NCI-H1092 treated with DMSO at 0.1 percent for 48 hours (cell line): ENCODE measurements around the gene MUL1.
"Not testable (repeated sequence)": the region's sequence is repeated elsewhere in the genome, so short reads cannot be mapped to it uniquely, and the experiment has no call there.

Source experiments
- DNase-seq: peaks from one replicate; lab custom pipeline; 2025; lab: John Stamatoyannopoulos, UW

The MUL1 gene, protein sequence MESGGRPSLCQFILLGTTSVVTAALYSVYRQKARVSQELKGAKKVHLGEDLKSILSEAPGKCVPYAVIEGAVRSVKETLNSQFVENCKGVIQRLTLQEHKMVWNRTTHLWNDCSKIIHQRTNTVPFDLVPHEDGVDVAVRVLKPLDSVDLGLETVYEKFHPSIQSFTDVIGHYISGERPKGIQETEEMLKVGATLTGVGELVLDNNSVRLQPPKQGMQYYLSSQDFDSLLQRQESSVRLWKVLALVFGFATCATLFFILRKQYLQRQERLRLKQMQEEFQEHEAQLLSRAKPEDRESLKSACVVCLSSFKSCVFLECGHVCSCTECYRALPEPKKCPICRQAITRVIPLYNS

DNA sequence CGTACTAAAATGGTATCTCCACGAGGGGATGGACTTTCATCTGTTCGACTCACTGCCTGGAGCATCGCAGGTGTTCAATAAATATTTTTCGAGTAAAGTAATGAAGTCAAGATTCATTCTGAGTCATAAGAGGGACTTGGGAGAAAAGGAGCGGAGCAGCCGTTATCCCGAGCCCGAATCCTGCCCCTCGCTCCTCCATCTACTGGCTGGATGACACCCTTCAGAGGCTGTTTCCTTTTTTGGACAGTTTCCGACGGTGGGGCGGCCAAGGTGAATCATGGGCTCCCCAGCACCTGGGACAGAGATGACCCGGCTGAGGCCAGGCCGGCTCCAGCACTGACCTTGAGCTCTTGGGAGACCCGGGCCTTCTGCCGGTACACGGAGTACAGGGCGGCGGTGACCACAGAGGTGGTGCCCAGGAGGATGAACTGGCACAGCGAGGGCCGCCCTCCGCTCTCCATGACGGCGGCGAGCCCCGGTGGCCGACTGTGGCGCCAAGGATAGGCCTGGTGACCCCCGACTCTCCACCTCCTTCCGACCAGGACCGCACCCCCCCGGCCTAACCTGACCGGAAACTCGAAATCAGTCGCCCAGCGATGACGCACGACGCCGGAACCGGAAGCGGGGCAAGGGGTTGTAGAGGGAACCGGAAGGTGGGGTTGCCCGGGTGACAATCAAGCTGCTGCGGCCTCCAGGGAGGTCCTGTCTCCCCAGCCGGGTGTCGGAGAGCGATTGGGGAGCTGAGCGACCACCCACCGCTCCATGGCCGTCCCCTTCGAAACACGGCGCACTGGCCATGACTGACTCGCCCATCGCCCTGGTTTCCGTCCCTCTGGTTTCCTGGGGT is at the start of gene MUL1:
TSS of gene MUL1 (minus strand) at position 588 of the 847 bp plus-strand sequence. CDS start at position 461, 127 bp downstream.
- DNase-seq: peak; percentile 94

DNA sequence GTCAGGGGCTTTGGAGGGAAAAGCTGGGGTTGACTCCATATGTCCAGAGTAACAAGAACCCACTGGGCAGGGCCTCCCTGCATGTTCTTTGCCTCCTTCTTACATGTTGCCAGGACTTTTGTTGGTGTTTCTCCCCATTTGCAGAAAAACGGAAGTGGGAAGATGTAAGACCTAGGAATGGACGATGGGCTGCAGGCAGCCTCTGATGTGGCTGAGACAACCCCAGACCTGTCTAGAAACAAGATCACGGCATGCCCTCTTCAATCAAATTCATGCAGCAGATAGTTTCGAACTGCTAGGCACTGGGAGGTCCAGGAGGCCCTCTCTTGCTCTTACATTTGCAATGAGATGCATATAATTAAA is 47.8 kb upstream of the MUL1 start:
- no peak for DNase-seq

- no peak for DNase-seq
Measured at GRCh38 chr1:20555025-20555757, 47.2 kb upstream of the MUL1 start.

GRCh38 chr1:20552728-20553445 is 44.9 kb upstream of the MUL1 start:
- no peak for DNase-seq

DNA sequence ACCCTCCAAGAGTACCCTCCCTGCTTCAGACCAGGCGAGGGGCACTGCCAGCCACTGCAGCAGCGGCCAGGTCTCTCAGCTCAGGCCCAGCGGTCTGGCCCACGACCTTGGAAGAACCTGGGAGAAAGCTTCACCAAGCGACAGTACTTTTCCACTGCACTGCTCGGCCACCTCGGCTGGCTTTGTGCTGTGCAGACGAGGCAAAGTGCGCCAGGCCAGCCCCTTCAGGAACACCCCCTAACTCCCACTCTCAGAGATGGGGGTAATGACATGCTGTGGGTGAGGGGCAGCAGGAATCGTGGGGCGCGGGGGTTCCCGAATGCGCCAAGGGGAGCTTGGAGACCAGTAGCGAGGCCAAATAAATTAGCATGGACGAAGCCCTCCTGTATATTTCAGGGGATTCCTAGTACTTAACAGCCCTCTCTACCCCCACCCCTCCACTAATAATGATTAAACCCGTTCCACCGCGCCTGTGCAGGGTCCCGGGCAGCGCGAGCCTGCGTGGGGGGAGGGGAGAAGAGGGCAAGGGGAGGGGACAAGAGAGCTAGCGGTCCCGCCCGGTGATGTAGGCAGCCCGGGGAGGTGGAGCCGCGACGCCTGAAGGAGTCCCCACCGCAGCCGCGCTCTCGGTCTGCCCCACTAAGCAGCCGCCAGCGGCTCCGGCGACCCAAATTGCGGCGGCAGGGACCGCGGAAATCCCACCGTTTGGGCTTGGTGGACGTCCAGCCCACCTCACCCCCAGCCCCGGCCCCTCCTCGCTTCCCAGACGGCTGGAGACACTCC is 44.2 kb upstream of the MUL1 start, which contains the start of gene FAM43B:
TSS of gene FAM43B (plus strand) at position 629 of the 783 bp plus-strand sequence. CDS start 401 bp downstream, outside the sequence.
- DNase-seq: no peak

GRCh38 chr1:20551161-20551560 is 43.2 kb upstream of the MUL1 start:
- no peak for DNase-seq

GRCh38 chr1:20546637-20547036 is 38.7 kb upstream of the MUL1 start:
- no peak for DNase-seq

DNA sequence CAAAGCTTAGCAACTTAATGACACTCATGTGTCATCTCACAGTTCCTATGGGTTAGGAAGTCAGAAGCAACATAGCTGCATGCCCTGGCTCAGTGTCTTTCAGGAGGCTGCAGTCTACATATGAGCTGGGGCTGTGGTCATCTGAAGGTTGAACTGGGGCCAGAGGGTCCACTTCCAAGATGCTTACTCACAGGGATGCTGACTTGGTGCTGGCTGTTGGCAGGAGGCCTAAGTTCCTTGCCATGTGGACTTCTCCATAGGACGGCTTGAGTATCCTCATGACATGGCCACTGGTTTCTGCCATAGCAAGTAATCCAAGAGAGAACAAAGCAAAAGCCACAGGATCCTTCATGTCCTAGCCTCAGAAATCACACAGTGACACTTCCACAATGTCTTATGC is 32.3 kb upstream of the MUL1 start:
- no peak for DNase-seq

DNA sequence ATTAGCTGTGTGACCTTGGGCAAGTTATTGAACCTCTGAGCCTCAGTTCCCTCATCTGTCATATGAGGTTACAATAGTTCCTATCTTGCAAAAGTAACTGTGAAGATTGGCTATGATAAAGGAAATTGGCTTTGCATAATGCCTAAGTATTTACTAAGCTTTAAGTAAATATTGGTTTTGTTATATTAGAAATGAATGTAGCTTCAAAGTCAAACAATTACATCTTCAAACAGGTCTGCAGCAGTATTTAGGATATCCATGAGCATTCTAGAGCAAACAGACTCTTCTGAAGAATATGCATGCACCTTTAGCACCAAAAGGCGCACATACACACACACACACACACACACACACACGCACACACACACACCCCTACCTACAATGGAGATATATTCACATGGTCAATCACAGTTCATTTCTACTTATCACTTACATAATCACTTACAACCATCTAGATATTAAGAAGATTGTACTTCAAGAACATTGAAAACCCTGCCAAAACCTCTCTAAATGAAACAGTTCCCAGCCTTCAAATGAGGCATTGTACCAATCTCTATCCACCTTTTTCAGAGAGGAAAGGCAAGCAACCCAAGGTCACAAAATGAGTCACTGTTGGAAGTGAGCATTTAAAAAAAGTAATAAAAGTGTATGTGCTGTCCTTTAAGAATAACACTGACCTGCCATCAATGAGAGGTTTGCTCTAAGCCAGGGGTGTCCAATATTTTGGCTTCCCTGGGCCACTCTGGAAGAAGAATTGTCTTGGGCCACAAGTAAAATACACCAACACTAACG is 31.0 kb upstream of the MUL1 start:
- DNase-seq: no peak

GRCh38 chr1:20538227-20538626 is 30.3 kb upstream of the MUL1 start:
- DNase-seq: no peak

DNA sequence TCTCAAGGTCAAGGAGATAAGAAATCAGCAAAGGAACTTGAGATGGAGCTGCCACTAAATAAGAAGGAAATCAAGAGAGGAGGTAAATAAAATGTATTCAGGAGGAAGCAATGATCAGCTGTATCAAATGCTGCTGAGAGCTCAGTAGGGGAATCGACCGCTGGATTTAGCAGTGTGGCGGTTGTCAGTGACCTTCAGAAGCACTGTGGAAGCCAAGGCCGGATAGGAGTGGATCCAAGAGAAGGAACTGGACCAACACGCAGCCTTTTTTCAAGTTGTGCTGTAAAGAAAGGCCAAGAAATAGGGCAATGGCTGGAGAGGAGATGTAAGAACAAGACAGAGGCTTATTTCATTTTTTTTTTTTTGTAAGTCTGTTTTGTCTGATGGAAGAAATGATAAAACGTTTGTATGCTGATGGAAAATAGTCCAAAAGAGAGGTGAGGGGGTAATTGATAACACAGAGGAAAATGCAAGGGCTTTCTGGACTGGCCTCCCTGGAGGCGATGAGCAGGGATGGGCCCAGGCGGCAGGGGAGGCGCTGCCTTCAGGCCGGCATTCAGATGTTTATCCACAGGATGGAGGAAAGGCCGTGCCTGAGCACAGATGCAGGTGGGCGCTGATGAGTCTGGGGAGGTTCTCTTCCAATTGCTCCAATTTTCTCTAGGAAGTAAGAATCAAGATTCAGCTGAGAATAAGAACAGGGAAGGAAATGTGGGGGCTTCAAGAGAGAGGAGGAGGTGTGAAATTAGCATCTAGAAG is 26.9 kb upstream of the MUL1 start:
- no peak for DNase-seq

GRCh38 chr1:20533635-20534034 is 25.7 kb upstream of the MUL1 start:
- no peak for DNase-seq

- peak; percentile 14 for DNase-seq
Measured at GRCh38 chr1:20530901-20531300, 22.9 kb upstream of the MUL1 start.

DNA sequence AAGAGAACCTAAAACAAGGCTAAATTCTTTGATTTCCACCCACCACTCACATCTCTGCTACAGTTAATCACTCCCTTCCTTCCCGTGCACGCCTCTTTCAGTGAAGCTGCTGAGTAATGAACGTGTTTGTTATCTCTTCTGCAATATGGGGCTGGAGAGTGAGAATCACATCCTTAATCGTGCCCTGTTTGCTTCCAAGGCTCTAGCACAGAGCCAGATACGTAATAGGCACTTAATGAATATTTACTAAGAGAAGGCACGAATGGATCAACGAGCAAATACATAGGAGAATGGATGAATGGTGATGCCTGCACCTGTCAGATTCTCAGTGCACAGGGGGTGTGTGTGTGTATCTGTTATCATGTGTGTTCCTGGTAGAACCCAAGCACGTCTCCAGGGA is 22.4 kb upstream of the MUL1 start:
- DNase-seq: peak; percentile 35

DNA sequence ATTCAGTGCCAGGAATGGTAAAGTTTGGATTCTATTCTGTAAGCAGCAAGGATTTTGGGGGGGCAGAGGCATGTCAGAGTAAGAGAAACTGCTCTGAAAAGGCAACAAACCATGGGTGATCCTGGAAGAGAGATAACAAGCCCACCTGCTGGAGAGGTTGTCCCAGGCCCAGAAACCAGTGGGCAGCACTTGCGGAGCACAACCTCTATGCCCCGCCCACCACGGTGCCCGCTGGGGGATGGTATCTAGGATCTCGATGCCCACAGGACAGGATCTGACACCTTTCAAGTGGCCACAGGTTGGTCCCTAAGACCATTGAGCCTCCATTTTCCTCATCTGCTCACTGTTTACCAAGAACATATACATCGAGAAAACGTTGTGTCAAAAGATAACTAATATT is 20.3 kb upstream of the MUL1 start:
- no peak for DNase-seq

DNA sequence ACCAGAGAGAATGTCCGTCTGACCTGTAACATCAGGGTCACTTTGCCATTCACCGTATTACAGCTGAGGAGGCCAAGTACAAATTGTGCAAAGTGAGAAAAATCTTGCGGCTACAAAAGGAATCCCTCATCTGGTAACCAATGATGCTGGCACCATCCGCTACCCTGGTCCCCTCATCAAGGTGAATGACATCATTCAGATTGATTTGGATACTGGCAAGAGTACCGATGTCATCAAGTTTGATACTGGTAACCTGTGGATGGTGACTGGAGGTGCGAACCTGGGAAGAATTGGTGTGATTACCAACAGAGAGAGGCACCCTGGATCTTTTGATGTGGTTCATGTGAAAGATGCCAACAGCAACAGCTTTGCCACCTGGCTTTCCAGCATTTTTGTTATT is 18.3 kb upstream of the MUL1 start:
- DNase-seq: no peak

- peak; percentile 78 for DNase-seq
Measured at GRCh38 chr1:20521960-20522861, 14.3 kb upstream of the MUL1 start.

DNA sequence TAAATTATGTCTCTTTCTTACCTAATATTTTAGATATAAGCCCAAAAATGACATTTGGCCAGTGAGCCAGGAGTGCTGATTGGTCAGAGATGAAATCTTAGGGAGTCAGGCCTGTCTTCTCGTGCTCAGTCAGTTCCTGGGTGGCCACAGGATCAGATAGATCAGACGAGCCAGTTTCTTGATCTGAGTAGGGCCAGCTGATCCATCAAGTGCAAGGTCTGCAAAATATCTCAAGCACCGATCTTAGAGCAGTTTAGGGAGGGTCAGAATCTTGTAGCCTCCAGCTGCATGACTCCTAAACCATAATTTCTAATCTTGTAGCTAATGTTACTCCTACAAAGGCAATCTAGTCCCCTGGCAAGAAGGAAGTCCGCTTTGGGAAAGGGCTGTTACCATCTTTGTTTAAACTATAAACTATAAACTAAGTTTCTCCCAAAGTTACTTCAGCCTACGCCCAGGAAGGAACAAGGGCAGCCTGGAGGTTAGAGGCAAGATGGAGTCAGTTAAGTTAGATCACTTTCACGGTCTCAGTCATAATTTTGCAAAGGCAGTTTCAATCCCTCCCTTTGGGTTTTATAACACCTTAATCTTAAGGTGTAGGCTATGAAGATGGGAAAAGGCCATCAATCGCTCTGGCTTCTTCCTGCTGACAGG is 11.8 kb upstream of the MUL1 start:
- DNase-seq: not testable (repeated sequence)
